Measurements from ENCODE around the gene ZNF584.
"Not testable (repeated sequence)": the region's sequence is repeated elsewhere in the genome, so short reads cannot be mapped to it uniquely, and the experiment has no call there.

Gene ZNF584

GRCh38 chr19:58376724-58377123, 31.7 kb upstream of the ZNF584 start:
- H3K36me3 ChIP-seq (ENCODE audit: control insufficient read depth, insufficient read depth, low read length); H3K4me1 ChIP-seq (ENCODE audit: control insufficient read depth, insufficient read depth, low read length); H3K27me3 ChIP-seq (ENCODE audit: control insufficient read depth, insufficient read depth, low read length); H3K4me3 ChIP-seq (ENCODE audit: low read depth, low read length); H3K9me3 ChIP-seq (ENCODE audit: control insufficient read depth, insufficient read depth, low read depth, low read length); H3K27ac ChIP-seq (ENCODE audit: low read depth, low read length); H3K9ac ChIP-seq (ENCODE audit: low read length): not testable (repeated sequence)

DNA sequence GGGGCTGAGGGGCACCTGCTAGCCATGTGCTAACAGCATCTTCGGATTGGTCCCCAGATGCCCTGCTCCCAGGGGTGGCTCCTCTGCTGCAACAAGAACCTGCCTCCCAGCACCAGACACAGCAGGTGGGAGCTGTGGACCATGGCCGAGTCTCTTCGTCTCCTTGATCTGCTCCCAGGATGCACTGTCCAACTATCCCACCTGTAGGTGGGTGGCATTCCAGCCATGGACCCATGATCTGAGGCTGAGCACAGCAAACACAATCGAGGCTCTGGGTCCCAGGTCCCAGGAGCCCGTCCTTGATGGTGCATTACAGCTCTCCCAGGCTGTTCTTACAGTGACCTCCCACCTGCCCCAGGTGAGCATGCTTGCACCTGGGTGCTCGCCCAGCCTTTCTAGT, 29.2 kb upstream of the ZNF584 start:
- H3K4me3 ChIP-seq (ENCODE audit: low read depth, low read length), result no peak overlapping the region
- no peaks in the 10 kb centered on the region for H3K36me3 ChIP-seq (ENCODE audit: control insufficient read depth, insufficient read depth, low read length)
- no peak overlapping the region for H3K9ac ChIP-seq (ENCODE audit: low read length)
- H3K27me3 ChIP-seq (ENCODE audit: control insufficient read depth, insufficient read depth, low read length), result no peaks in the 10 kb centered on the region
- H3K9me3 ChIP-seq (ENCODE audit: control insufficient read depth, insufficient read depth, low read depth, low read length), result no peaks in the 10 kb centered on the region
- no peak overlapping the region for H3K27ac ChIP-seq (ENCODE audit: low read depth, low read length)
- H3K4me1 ChIP-seq (ENCODE audit: control insufficient read depth, insufficient read depth, low read length), result peaks cover 6% of the 10 kb centered on the region

DNA sequence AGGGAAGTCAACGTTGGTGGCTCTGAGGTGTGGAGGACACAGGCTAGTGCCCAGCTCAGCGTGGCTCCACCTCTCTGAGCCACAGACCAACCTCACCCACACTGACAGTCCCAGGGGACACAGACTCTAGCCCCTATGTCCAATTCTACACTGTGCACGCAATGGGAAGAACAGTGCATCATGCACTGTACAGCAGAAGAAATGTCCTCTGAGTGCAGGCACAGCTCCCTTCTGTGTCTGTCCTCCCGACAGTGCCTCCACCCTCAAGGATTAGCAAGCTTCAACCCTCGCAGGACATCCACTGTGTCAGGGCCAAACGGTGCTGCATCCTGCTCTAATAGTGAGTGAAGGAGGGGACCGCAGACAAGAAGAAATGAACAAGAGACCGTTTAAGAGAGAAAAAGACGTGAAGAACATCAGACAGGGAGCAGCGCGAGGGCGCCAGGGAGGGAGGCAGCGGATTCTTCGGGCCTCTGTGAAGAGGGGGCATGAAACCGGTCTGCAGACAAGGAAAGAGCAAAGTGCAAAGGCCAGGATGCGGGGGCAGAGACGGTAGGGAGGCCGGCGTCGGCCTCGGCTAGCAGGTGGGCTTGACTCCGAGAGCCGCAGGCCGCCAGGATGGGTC, 28.3 kb upstream of the ZNF584 start:
- no peaks in the 10 kb centered on the region for H3K36me3 ChIP-seq (ENCODE audit: control insufficient read depth, insufficient read depth, low read length)
- H3K9ac ChIP-seq (ENCODE audit: low read length), result peak overlapping the region; percentile 78
- no peaks in the 10 kb centered on the region for H3K9me3 ChIP-seq (ENCODE audit: control insufficient read depth, insufficient read depth, low read depth, low read length)
- H3K4me3 ChIP-seq (ENCODE audit: low read depth, low read length), result peak overlapping the region; percentile 80
- H3K27me3 ChIP-seq (ENCODE audit: control insufficient read depth, insufficient read depth, low read length), result no peaks in the 10 kb centered on the region
- peak overlapping the region; percentile 56; the same call in 1 of the 2 replicates for H3K27ac ChIP-seq (ENCODE audit: low read depth, low read length)
- peaks cover 6% of the 10 kb centered on the region for H3K4me1 ChIP-seq (ENCODE audit: control insufficient read depth, insufficient read depth, low read length)

- H3K9me3 ChIP-seq (ENCODE audit: control insufficient read depth, insufficient read depth, low read depth, low read length), result no peaks in the 10 kb centered on the region
- H3K9ac ChIP-seq (ENCODE audit: low read length), result peak within 1 kb of the TSS; percentile 78
- peak within 1 kb of the TSS; percentile 56; the same call in 1 of the 2 replicates for H3K27ac ChIP-seq (ENCODE audit: low read depth, low read length)
- H3K36me3 ChIP-seq (ENCODE audit: control insufficient read depth, insufficient read depth, low read length), result no peaks in the 10 kb centered on the region
- peak within 1 kb of the TSS; percentile 80 for H3K4me3 ChIP-seq (ENCODE audit: low read depth, low read length)
- no peaks in the 10 kb centered on the region for H3K27me3 ChIP-seq (ENCODE audit: control insufficient read depth, insufficient read depth, low read length)
- peaks cover 12% of the 10 kb centered on the region for H3K4me1 ChIP-seq (ENCODE audit: control insufficient read depth, insufficient read depth, low read length)
These were observed 27.6 kb upstream of the ZNF584 start, which contains the start of gene ZNF837 for GRCh38 chr19:58380662-58381459. Gene ZNF837, minus strand, starts transcription at chr19:58381030. Its CDS starts 11,698 bp downstream, at chr19:58369332.

GRCh38 chr19:58381460-58382212, 26.8 kb upstream of the ZNF584 start:
- peak overlapping the region; percentile 59 for H3K9ac ChIP-seq (ENCODE audit: low read length)
- no peaks in the 10 kb centered on the region for H3K27me3 ChIP-seq (ENCODE audit: control insufficient read depth, insufficient read depth, low read length)
- no peak overlapping the region for H3K27ac ChIP-seq (ENCODE audit: low read depth, low read length)
- no peaks in the 10 kb centered on the region for H3K9me3 ChIP-seq (ENCODE audit: control insufficient read depth, insufficient read depth, low read depth, low read length)
- H3K4me1 ChIP-seq (ENCODE audit: control insufficient read depth, insufficient read depth, low read length), result peaks cover 13% of the 10 kb centered on the region
- H3K4me3 ChIP-seq (ENCODE audit: low read depth, low read length), result peak overlapping the region; percentile 80
- H3K36me3 ChIP-seq (ENCODE audit: control insufficient read depth, insufficient read depth, low read length), result no peaks in the 10 kb centered on the region

DNA sequence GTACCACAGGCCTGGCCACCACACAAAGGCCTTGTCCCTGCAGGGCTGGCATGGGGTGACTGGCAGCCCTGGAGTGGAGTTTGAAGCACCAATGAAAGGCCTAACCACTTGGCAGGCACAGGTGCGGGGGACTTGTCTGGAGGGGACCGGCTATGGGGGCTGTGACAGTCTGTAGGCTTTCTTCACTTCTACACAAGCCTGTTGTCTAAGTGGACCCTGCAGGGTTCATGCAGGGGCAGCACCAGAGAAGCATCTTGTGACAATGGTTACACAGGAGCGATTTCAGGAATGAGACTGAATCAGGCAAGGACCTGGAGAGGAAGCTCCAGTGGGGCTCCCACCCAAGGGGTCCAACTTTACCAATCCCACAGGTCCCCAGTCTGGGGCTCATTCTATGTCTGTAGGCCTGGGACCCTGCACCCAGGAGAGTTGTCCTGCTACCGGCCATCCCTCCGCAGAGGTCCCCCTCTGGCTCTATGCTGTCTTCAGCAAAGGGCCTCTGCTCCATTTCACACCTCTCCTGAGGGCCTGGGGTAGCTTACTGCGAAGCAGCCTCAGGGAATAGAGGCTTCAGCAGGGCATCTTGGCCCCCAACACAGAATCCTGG, 25.3 kb upstream of the ZNF584 start:
- Histone ChIP-seq H3K4me1 (ENCODE audit: control insufficient read depth, insufficient read depth, low read length) (peaks cover 18% of the 10 kb centered on the region), H3K36me3 (ENCODE audit: control insufficient read depth, insufficient read depth, low read length) (peaks cover 8% of the 10 kb centered on the region), H3K27me3 (ENCODE audit: control insufficient read depth, insufficient read depth, low read length) (no peaks in the 10 kb centered on the region), H3K4me3 (ENCODE audit: low read depth, low read length) (no peak overlapping the region), H3K9ac (ENCODE audit: low read length) (no peak overlapping the region), H3K9me3 (ENCODE audit: control insufficient read depth, insufficient read depth, low read depth, low read length) (no peaks in the 10 kb centered on the region), H3K27ac (ENCODE audit: low read depth, low read length) (no peak overlapping the region)

DNA sequence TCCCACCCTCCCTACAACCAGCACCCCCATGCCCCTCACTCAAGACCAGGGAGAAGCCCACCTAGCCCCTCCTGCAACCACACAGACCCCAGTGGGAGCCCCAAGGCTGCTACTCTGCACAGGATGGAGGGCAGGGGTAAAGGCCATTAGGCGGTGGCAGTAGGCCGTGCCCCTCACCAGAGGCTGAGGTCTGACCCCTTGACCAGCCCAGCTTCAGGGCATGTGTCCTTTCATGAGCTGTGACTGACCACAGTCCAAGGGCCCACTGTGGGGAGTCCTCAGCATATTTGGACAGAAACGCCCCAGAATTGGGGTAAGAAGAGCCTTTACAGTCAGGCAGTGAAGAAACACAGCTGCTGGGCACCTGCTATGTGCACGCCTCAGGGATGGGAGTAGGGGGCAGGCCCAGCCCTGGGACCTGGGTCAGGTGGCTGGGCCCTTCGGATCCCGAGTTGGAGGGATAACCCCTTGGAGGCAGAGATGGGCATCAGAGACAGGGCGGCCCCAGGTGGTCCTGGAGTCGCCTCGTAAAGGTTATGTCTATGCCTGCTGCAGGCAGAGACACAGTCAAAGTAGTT, 23.0 kb upstream of the ZNF584 start:
- Histone ChIP-seq H3K9ac (ENCODE audit: low read length) (peak overlapping the region; percentile 98), H3K4me3 (ENCODE audit: low read depth, low read length) (peak overlapping the region; percentile 99), H3K4me1 (ENCODE audit: control insufficient read depth, insufficient read depth, low read length) (peaks cover 18% of the 10 kb centered on the region), H3K9me3 (ENCODE audit: control insufficient read depth, insufficient read depth, low read depth, low read length) (no peaks in the 10 kb centered on the region), H3K27ac (ENCODE audit: low read depth, low read length) (no peak overlapping the region), H3K36me3 (ENCODE audit: control insufficient read depth, insufficient read depth, low read length) (peaks cover 26% of the 10 kb centered on the region), H3K27me3 (ENCODE audit: control insufficient read depth, insufficient read depth, low read length) (no peaks in the 10 kb centered on the region)

DNA sequence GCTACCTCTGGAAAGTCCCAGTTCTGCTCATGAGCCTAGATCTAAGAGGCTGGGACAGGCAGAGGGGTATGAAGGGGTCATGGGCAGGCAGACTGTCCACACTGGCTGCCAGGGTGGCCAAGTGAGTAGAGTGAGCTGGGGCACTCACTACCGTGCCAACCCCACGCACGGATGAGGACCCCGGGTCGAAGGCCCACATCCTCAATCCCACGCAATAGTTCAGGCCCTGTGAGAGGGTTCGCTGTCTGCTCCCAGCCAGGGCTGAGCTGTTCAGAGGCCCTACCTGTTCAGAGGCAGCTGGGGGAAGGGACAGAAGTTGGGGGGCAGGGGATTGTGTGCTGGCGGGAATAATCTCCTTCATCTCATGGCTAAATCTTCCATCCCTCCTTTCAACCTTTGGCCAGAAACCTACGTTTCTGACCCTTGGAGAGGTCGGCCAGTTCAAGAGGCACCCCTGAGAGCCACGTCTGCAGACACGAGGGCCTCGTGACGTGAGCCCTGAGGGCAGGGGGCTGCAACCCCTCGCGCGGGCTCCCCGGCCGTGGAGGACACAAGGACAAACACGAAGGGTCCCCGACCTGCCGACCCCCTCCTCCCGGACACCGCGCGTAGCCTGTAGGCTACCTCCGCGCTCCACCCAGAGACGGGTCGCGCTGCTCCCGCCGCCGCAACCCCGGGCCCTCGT, 22.4 kb upstream of the ZNF584 start:
- H3K27me3 ChIP-seq (ENCODE audit: control insufficient read depth, insufficient read depth, low read length), result no peaks in the 10 kb centered on the region
- H3K36me3 ChIP-seq (ENCODE audit: control insufficient read depth, insufficient read depth, low read length), result peaks cover 32% of the 10 kb centered on the region
- H3K9me3 ChIP-seq (ENCODE audit: control insufficient read depth, insufficient read depth, low read depth, low read length), result no peaks in the 10 kb centered on the region
- H3K9ac ChIP-seq (ENCODE audit: low read length), result peak overlapping the region; percentile 98
- peaks cover 18% of the 10 kb centered on the region for H3K4me1 ChIP-seq (ENCODE audit: control insufficient read depth, insufficient read depth, low read length)
- peak overlapping the region; percentile 99 for H3K4me3 ChIP-seq (ENCODE audit: low read depth, low read length)
- peak overlapping the region; percentile 98 for H3K27ac ChIP-seq (ENCODE audit: low read depth, low read length)

GRCh38 chr19:58386576-58387337, 21.7 kb upstream of the ZNF584 start, which contains the start of gene RPS5:
Gene RPS5, plus strand, starts transcription at chr19:58387269. Its CDS starts 869 bp downstream, at chr19:58388138.
- no peaks in the 10 kb centered on the region for H3K27me3 ChIP-seq (ENCODE audit: control insufficient read depth, insufficient read depth, low read length)
- peak within 1 kb of the TSS; percentile 99 for H3K4me3 ChIP-seq (ENCODE audit: low read depth, low read length)
- peak within 1 kb of the TSS; percentile 98 for H3K27ac ChIP-seq (ENCODE audit: low read depth, low read length)
- H3K36me3 ChIP-seq (ENCODE audit: control insufficient read depth, insufficient read depth, low read length), result peaks cover 36% of the 10 kb centered on the region
- H3K9ac ChIP-seq (ENCODE audit: low read length), result peak within 1 kb of the TSS; percentile 98
- peaks cover 18% of the 10 kb centered on the region for H3K4me1 ChIP-seq (ENCODE audit: control insufficient read depth, insufficient read depth, low read length)
- no peaks in the 10 kb centered on the region for H3K9me3 ChIP-seq (ENCODE audit: control insufficient read depth, insufficient read depth, low read depth, low read length)
